ENCODE data around the gene MACROD1.
"Not testable (repeated sequence)": the region's sequence is repeated elsewhere in the genome, so short reads cannot be mapped to it uniquely, and the experiment has no call there.

Gene MACROD1

GRCh38 chr11:64164392-64165312, 1.3 kb downstream of the MACROD1 start:
- in situ Hi-C loops (cut with HindIII; ENCODE audit: low sequenced_read_pairs): loop anchor here (10.0 kb wide), 1 partner anchor 160 kb away; no protein-coding TSS in a partner anchor
- peak overlapping the region; percentile 63 for H3K4me3 ChIP-seq (ENCODE audit: low read depth, low read length)
- TF ChIP-seq CTCF (IDR thresholded peaks at IDR 0.05; ENCODE audit: low read depth, low read length): no peak
- DNase-seq (ENCODE audit: low read depth, low spot score): no peak

- no peak for TF ChIP-seq CTCF (IDR thresholded peaks at IDR 0.05; ENCODE audit: low read depth, low read length)
- no peak for DNase-seq (ENCODE audit: low read depth, low spot score)
- in situ Hi-C loops (cut with HindIII; ENCODE audit: low sequenced_read_pairs): loop anchor here (10.0 kb wide), 1 partner anchor 159 kb away; no protein-coding TSS in a partner anchor
- H3K4me3 ChIP-seq (ENCODE audit: low read depth, low read length): no peak overlapping the region
Measured at GRCh38 chr11:64163951-64164350, 2.0 kb downstream of the MACROD1 start.

GRCh38 chr11:64162769-64163168, 3.1 kb downstream of the MACROD1 start:
- DNase-seq (ENCODE audit: low read depth, low spot score); H3K4me3 ChIP-seq (ENCODE audit: low read depth, low read length): not testable (repeated sequence)
- in situ Hi-C loops (cut with HindIII; ENCODE audit: low sequenced_read_pairs): loop anchor here (10.0 kb wide), 1 partner anchor 158 kb away; no protein-coding TSS in a partner anchor

- in situ Hi-C loops (cut with HindIII; ENCODE audit: low sequenced_read_pairs): loop anchor here (10.0 kb wide), 1 partner anchor 156 kb away; no protein-coding TSS in a partner anchor
- H3K4me3 ChIP-seq (ENCODE audit: low read depth, low read length): no peak overlapping the region
- DNase-seq (ENCODE audit: low read depth, low spot score): no peak
- TF ChIP-seq CTCF (IDR thresholded peaks at IDR 0.05; ENCODE audit: low read depth, low read length): no peak
Measured at GRCh38 chr11:64161037-64161436, 4.9 kb downstream of the MACROD1 start.

GRCh38 chr11:64157631-64158394, 8.1 kb downstream of the MACROD1 start:
- no peak for DNase-seq (ENCODE audit: low read depth, low spot score)
- in situ Hi-C loops (cut with HindIII; ENCODE audit: low sequenced_read_pairs): no loop called here
- H3K4me3 ChIP-seq (ENCODE audit: low read depth, low read length): no peak overlapping the region
- TF ChIP-seq CTCF (IDR thresholded peaks at IDR 0.05; ENCODE audit: low read depth, low read length): no peak

GRCh38 chr11:64156235-64157011, 9.5 kb downstream of the MACROD1 start:
- in situ Hi-C loops (cut with HindIII; ENCODE audit: low sequenced_read_pairs): no loop called here
- no peak for DNase-seq (ENCODE audit: low read depth, low spot score)
- no peak overlapping the region for H3K4me3 ChIP-seq (ENCODE audit: low read depth, low read length)
- TF ChIP-seq CTCF (IDR thresholded peaks at IDR 0.05; ENCODE audit: low read depth, low read length): no peak

Measured in astrocyte of the spinal cord (primary cell).